Vagina (tissue), 2 donors: ENCODE data around the gene SPRYD3.

Experiments
- CTCF ChIP-seq, 3 experiments: fragments of 450-650 bp in 2 of 3; fragments of 200-600 bp in 1 of 3; sonication (generic) in 1 of 3; IDR thresholded peaks; one replicate each; pipeline ENCODE4 v1.5.1; 2017 to 2019; ENCODE audit warnings: antibody characterized with exemption in 3 of 3, mild to moderate bottlenecking in 2 of 3, moderate library complexity in 2 of 3
- POLR2A ChIP-seq, 2 donors: fragments of 450-650 bp; IDR thresholded peaks; one replicate each; pipeline ENCODE4 v1.6.1; 2017; ENCODE audit warnings: antibody characterized with exemption in 2 of 2, mild to moderate bottlenecking in 2 of 2, moderate library complexity in 2 of 2
- POLR2AphosphoS5 ChIP-seq, 2 donors: sonication (generic); formaldehyde crosslinking; IDR thresholded peaks; one replicate each; pipeline ENCODE4 v1.9.0; 2017; ENCODE audit warnings: antibody characterized with exemption in 2 of 2, mild to moderate bottlenecking in 2 of 2, low read depth in 1 of 2; ENCODE audit not compliant: insufficient read depth in 1 of 2

DNA sequence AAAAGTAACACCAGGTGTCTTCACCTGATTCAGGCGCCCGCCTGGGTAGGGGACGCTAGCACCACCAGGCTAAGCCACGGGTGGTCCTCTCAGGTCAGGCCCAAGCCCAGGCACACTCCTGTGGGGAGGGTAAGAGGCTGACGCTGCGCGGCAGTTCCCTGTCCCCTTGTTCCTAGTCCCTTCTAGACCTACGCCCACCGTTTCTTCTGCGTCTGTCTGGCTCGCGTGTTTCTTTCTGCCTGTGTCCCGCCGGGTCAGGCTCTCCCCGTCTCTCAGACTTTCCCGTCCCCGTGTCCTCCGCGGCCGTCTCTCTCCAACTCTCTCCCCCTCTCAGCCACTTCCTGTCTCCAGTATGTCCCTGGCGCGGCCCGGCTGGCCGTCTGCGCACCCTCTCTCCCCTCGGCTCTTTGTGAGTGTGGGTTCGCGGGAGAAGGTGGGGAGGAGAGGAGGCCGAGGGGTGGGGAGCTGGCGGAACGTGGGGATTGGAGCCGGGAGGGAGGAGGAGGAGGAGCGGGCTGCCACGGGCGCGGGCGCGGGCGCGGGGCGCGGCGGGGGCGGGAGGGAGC, 32.5 kb downstream of the SPRYD3 start:
- TF ChIP-seq CTCF (IDR thresholded peaks at IDR 0.05) (peak in 1 of 3 experiments; percentile 11), POLR2A (IDR thresholded peaks at IDR 0.05) (peak in 1 of 2 donors; percentile 99), POLR2AphosphoS5 (IDR thresholded peaks at IDR 0.05; ENCODE audit: insufficient read depth in 1 of 2, low read depth in 1 of 2) (peak; percentile 72 to 98)
